Posterior cingulate gyrus (tissue), 11 donors: ENCODE results near the gene LTB4R.

Source experiments
- DNase-seq, 10 donors: peaks; one replicate each; pipeline versions ENCODE4 v3.0.0 to v3.0.0-alpha.2; 2020 to 2021; ENCODE audit warnings: mixed read lengths in 3 of 10
- intact Hi-C: fragments of 100-400 bp; cut with DNase I; formaldehyde crosslinking; loops from one replicate; pipeline ENCODE4 v1.15.1; 2023

The LTB4R gene

GRCh38 chr14:24277606-24278321 lies 33.5 kb upstream of the LTB4R start:
- intact Hi-C loops: no loop called here
- peak in 3 of 10 donors; percentile 45 to 81 (median 52) for DNase-seq

- DNase-seq: no peak
- intact Hi-C loops: no loop called here
These were observed 32.9 kb upstream of the LTB4R start for GRCh38 chr14:24278424-24278823.

GRCh38 chr14:24279301-24280186 lies 31.8 kb upstream of the LTB4R start:
- DNase-seq: peak in 7 of 10 donors; percentile 32 to 92 (median 50)
- intact Hi-C loops: no loop called here

GRCh38 chr14:24280797-24281460 lies 30.4 kb upstream of the LTB4R start:
- intact Hi-C loops: no loop called here
- peak in 3 of 10 donors; percentile 32 to 68 (median 42) for DNase-seq

- peak in 2 of 10 donors; percentile 25 to 41 for DNase-seq
- intact Hi-C loops: no loop called here
These were observed 29.7 kb upstream of the LTB4R start for GRCh38 chr14:24281636-24282035.

GRCh38 chr14:24282736-24283135 lies 28.6 kb upstream of the LTB4R start:
- peak in 2 of 10 donors; percentile 52 to 63 for DNase-seq
- intact Hi-C loops: no loop called here

- intact Hi-C loops: no loop called here
- DNase-seq: peak in 2 of 10 donors; percentile 35 to 49
These were observed 27.4 kb upstream of the LTB4R start for GRCh38 chr14:24283796-24284460.

- intact Hi-C loops: no loop called here
- DNase-seq: peak in 2 of 10 donors; percentile 67 to 71
These were observed 26.7 kb upstream of the LTB4R start for GRCh38 chr14:24284501-24285035.

GRCh38 chr14:24285351-24285750 lies 26.0 kb upstream of the LTB4R start:
- intact Hi-C loops: no loop called here

GRCh38 chr14:24286996-24287395 lies 24.3 kb upstream of the LTB4R start:
- intact Hi-C loops: no loop called here
- DNase-seq: peak in 2 of 10 donors; percentile 44 to 69

More at GRCh38 chr14:24285351-24285750, 26.0 kb upstream of the LTB4R start:
- peak in 1 of 10 donors; percentile 9 for DNase-seq

- intact Hi-C loops: no loop called here
These were observed 21.5 kb upstream of the LTB4R start for GRCh38 chr14:24289649-24290280.

GRCh38 chr14:24290746-24291145 lies 20.6 kb upstream of the LTB4R start:
- intact Hi-C loops: no loop called here
- DNase-seq: peak in 1 of 10 donors; percentile 38

More at GRCh38 chr14:24289649-24290280, 21.5 kb upstream of the LTB4R start:
- peak in 1 of 10 donors; percentile 30 for DNase-seq

GRCh38 chr14:24291446-24292117 lies 19.7 kb upstream of the LTB4R start:
- DNase-seq: no peak
- intact Hi-C loops: no loop called here

- DNase-seq: peak in 1 of 10 donors; percentile 49
- intact Hi-C loops: no loop called here
These were observed 19.0 kb upstream of the LTB4R start for GRCh38 chr14:24292118-24292807.

GRCh38 chr14:24293525-24293924 lies 17.8 kb upstream of the LTB4R start:
- no peak for DNase-seq
- intact Hi-C loops: no loop called here

GRCh38 chr14:24296341-24297157 lies 14.8 kb upstream of the LTB4R start:
- intact Hi-C loops: loop anchor here (2.0 kb wide), 1 partner anchor 54 kb away; the partner anchor contains the start of gene TINF2
- peak in 9 of 10 donors; percentile 53 to 94 (median 64) for DNase-seq
